Small intestine (tissue), 7 donors: Measurements from ENCODE around the gene C1QL1. TPM values are rescaled to one million over a fixed set of nuclear protein-coding genes. Genes with fewer than 3 reads are reported as not detected.

Experiments used
- DNase-seq, 2 donors: peaks; one replicate each; pipeline versions ENCODE4 v3.0.0 to v3.0.0-alpha.2; 2013
- FAIRE-seq: peaks from 2 replicates; lab custom pipeline; 2012; peaks lifted over from hg19 to GRCh38; lab: Jason Lieb, UNC
- H3K27ac ChIP-seq, 3 donors: one replicate each; pipeline ENCODE4 v1.5.1; 2013; ENCODE audit warnings: low read length in 2 of 3, mild to moderate bottlenecking in 2 of 3, control low read depth in 1 of 3, inconsistent platforms in 1 of 3, low read depth in 1 of 3, moderate library complexity in 1 of 3
- H3K27me3 ChIP-seq, 3 donors: one replicate each; pipeline ENCODE4 v1.6.1; 2013; ENCODE audit warnings: low read length in 3 of 3, inconsistent platforms in 1 of 3; ENCODE audit not compliant: control insufficient read depth in 3 of 3, insufficient read depth in 3 of 3
- H3K36me3 ChIP-seq, 3 donors: one replicate each; pipeline ENCODE4 v1.6.1; 2013; ENCODE audit warnings: low read length in 3 of 3, inconsistent platforms in 1 of 3, low read depth in 1 of 3, mild to moderate bottlenecking in 1 of 3, moderate library complexity in 1 of 3; ENCODE audit not compliant: control insufficient read depth in 3 of 3, insufficient read depth in 2 of 3
- H3K4me1 ChIP-seq, 3 donors: one replicate each; pipeline ENCODE4 v1.6.1; 2013; ENCODE audit warnings: low read length in 2 of 3, inconsistent platforms in 1 of 3, low read depth in 1 of 3, mild to moderate bottlenecking in 1 of 3, moderate library complexity in 1 of 3; ENCODE audit not compliant: control insufficient read depth in 3 of 3, insufficient read depth in 2 of 3
- H3K4me3 ChIP-seq, 3 donors: one replicate each; pipeline ENCODE4 v1.5.1; 2013; ENCODE audit warnings: low read length in 3 of 3, control low read depth in 1 of 3, inconsistent platforms in 1 of 3, low read depth in 1 of 3, mild to moderate bottlenecking in 1 of 3, moderate library complexity in 1 of 3
- H3K9me3 ChIP-seq, 2 donors: one replicate each; pipeline ENCODE4 v1.6.1; 2013; ENCODE audit warnings: low read depth in 1 of 2, low read length in 1 of 2; ENCODE audit not compliant: control insufficient read depth in 2 of 2, insufficient read depth in 1 of 2
- WGBS, 3 donors: extraction: QIAGEN DNeasy Blood & Tissue Kit; methylation state at CpG; one replicate each; pipeline ENCODE4 v1.1.7; 2013; 5-methylcytosine and 5-hydroxymethylcytosine counted together
- polyA plus RNA-seq, 4 donors: library from polyadenylated mRNA; stranded (reverse) in 3 of 4; unstranded in 1 of 4; fragments of 200-250 nt in 3 of 4; fragments of 120-200 nt in 1 of 4; gene quantifications; one replicate each; pipeline versions ENCODE4 v1.2.1 to v1.2.3, GENCODE V29; 2013
- donor health status: healthy with polysubstance abuse.
- donor health status: control.
- donor health status: control.
- donor health status: Bipolar disorder and iron deficiency.
- donor health status: healthy.

C1QL1 gene
- polyA plus RNA-seq, 4 donors = 1.3 to 5.4 (median 2.6) TPM; not detected in 1

DNA sequence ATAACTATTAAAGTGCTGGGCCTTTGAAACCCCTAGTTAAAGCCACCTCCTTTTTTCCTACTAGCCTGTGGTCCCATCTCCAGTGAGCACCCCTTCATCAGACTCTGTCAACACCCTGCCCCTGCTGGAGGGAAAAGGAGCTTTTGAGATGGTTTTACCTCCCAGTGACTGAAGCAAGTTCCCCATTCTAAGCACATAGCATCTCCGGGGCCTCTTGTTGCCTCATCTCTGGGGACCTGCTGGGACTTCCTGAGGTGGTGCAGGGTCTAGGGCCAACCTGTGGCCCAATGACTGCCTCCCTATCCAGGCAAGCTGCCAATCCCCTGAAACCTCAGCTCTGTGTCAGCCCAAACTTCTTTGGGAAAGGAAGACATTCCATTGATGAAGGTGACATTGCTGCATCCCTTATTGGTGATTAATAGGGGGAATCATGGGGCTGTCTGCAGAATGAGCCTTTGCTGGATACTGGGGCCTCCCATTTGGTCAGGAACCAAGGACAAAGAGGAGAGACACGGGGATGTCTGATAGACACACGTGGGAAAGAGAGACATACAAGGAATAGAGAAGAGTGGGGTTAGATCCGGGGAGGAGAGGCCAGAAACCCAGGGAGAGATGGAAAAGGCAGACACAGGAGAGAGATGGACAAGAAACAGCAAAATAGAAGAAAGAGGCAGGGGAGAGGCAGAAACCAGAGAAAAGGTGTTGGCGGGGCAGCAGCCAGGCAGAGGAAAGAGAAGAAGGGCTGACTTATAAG lies 2.4 kb downstream of the C1QL1 start:
- Histone ChIP-seq H3K4me1 (peaks cover 2 to 21% (median 3%) of the 10 kb centered on the region in 3 donors), H3K4me3 (no peak overlapping the region), H3K9me3 (peaks cover 0 to 2% of the 10 kb centered on the region in 2 donors), H3K36me3 (no peaks in the 10 kb centered on the region), H3K27ac (no peak overlapping the region), H3K27me3 (peaks cover 6 to 68% (median 33%) of the 10 kb centered on the region in 3 donors)
- 48 to 59% (median 48%) methylated on average over 5 of the region's 5 CpGs for WGBS, 3 donors
- FAIRE-seq = no peak
- no peak for DNase-seq

DNA sequence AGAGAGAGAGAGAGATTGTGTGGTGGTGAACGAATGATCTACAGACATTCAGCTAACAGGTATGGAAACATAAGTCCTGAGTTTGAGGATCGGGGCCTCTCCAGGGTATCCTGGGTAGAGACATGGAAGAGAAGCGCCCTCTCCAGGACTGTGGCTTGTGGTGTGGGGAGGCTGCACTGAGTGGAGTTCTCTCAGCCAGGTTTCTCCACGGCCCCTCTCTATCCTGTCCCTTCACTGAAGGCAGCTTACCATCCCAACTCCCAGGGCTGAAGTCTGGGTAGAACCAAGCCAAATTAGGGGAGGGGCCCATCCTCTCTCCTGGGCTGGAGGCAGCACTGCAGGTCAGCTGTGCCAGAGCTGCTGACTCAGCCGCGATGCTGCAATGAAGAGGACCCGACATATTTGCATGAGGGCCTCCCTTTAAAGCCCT lies 6.2 kb downstream of the C1QL1 start:
- FAIRE-seq = no peak
- Histone ChIP-seq H3K4me1 (peaks cover 0 to 4% (median 1%) of the 10 kb centered on the region in 3 donors), H3K27ac (no peak overlapping the region), H3K36me3 (no peaks in the 10 kb centered on the region), H3K27me3 (peaks cover 0 to 60% (median 18%) of the 10 kb centered on the region in 3 donors), H3K9me3 (peaks cover 0 to 2% of the 10 kb centered on the region in 2 donors), H3K4me3 (no peak overlapping the region)
- 61 to 73% (median 70%) methylated on average over 7 of the region's 7 CpGs for WGBS, 3 donors
- DNase-seq = no peak

- DNase-seq = peak in 1 of 2 donors; percentile 40
- Histone ChIP-seq H3K36me3 (no peaks in the 10 kb centered on the region), H3K27ac (no peak overlapping the region), H3K4me1 (peaks cover 0 to 4% (median 4%) of the 10 kb centered on the region in 3 donors), H3K27me3 (peaks cover 0 to 47% (median 9%) of the 10 kb centered on the region in 3 donors), H3K9me3 (no peaks in the 10 kb centered on the region), H3K4me3 (no peak overlapping the region)
- WGBS, 3 donors = 53 to 65% (median 56%) methylated on average over 2 of the region's 2 CpGs
- FAIRE-seq = no peak
Measured at GRCh38 chr17:44960691-44961090, 7.4 kb downstream of the C1QL1 start.

- Histone ChIP-seq H3K9me3 (no peaks in the 10 kb centered on the region), H3K4me1 (peaks cover 0 to 4% (median 4%) of the 10 kb centered on the region in 3 donors), H3K27me3 (peaks cover 0 to 41% (median 4%) of the 10 kb centered on the region in 3 donors), H3K4me3 (no peak overlapping the region), H3K27ac (no peak overlapping the region), H3K36me3 (no peaks in the 10 kb centered on the region)
- DNase-seq (no peak), FAIRE-seq (no peak)
- WGBS, 3 donors = 13 to 23% (median 19%) methylated on average over 40 to 56 of the region's 56 CpGs
Measured at GRCh38 chr17:44959821-44960531, 8.1 kb downstream of the C1QL1 start.

DNA sequence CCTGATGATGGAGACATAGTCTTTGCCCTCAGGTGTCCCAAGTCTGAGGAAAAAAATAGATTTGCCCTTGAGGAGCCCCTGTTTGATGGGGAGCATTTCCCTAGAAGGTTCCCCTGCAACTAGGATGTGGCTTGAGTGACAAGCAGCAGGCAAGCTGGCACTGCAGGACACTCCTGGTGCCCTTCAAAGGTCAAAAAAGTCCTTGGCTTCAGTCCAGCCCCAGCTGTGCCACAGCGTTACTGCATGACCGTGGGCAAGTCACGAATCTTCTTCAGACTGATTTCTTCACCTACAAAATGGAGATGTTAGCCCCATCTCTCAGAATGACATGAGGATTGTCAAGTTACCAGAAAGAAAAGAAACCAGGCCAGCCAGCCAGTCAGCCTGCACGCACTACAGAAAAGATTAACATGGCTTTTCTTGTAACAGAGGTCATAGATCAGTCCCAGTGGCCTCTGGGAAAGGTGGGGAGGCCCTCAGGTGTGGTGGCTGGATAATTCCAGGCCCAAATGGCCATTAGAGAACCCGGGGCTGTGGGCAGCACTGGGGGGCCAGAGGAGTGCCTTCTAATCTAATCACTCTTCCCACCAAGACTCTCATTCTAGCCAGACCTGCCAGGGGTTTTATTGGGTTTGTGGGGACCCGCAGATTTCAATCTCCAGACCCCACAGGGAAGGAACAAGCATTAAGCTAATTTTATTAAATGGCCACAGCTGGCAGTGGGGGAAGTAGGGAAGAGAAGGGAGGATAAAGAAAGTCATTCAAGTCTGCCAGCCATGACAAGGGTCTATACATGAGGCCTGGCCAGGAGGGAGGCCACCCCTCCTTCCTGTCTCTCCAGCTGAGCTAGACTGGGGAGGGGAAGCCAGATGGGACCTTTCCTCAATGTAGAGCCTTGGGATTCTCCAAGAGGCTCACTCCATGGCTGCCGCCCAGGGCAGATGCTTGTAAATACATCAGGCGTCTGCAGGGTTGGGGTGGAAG lies 10.8 kb downstream of the C1QL1 start:
- FAIRE-seq = no peak
- Histone ChIP-seq H3K27me3 (peaks cover 0 to 30% (median 2%) of the 10 kb centered on the region in 3 donors), H3K27ac (no peak overlapping the region), H3K9me3 (no peaks in the 10 kb centered on the region), H3K4me3 (no peak overlapping the region), H3K4me1 (peaks cover 0 to 4% (median 4%) of the 10 kb centered on the region in 3 donors), H3K36me3 (no peaks in the 10 kb centered on the region)
- peak in 1 of 2 donors; percentile 15 for DNase-seq
- 43 to 67% (median 52%) methylated on average over 8 of the region's 8 CpGs for WGBS, 3 donors

DNA sequence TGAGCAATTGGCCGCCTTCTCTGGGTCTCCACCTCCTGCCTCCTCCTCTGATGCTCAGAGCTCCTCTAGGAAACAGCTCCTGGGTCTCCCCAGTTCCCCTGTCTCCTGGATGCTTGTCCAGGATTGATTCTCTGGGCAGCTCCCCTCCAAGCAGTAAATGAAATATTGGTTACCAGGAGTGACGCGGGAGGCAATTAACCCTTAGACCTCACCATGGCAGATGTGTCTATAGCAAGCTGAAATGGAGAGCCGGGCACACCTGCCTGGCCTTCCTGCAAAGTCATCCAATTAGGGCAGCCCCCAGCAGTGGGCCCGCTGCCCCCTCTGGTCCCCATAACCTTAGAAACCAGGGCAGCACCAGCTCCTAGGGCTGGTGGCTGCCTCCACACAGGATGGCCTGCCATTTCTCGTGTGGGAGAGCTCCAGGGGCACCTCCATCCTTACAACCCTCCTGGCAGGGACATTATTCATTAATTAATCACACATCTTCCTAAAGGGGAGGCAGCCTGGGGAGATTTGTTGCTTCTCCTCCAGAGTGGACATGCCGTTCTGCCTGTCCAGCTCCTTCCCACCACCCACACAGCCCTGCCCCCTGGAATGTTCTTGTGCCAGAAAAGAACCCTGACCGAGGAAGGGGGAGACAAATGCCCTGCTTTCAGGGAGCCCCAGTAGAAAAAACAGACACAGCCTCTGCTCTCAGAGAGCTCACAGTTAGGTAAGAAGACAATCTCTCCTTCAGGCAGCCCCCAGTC lies 12.3 kb downstream of the C1QL1 start:
- 73 to 75% (median 75%) methylated on average over 8 of the region's 8 CpGs for WGBS, 3 donors
- no peak overlapping the region for H3K27ac ChIP-seq

GRCh38 chr17:44952946-44953475 lies 15.1 kb downstream of the C1QL1 start:
- DNase-seq (no peak), FAIRE-seq (no peak)
- H3K36me3 ChIP-seq = no peaks in the 10 kb centered on the region
- H3K27me3 ChIP-seq = peaks cover 0 to 4% (median 2%) of the 10 kb centered on the region in 3 donors
- H3K4me3 ChIP-seq = no peak overlapping the region
- H3K9me3 ChIP-seq = no peaks in the 10 kb centered on the region
- WGBS, 3 donors = 78 to 82% (median 79%) methylated on average over 6 of the region's 6 CpGs
- H3K27ac ChIP-seq = no peak overlapping the region
- peaks cover 0 to 7% (median 4%) of the 10 kb centered on the region in 3 donors for H3K4me1 ChIP-seq

More for the DNA sequence above, 12.3 kb downstream of the C1QL1 start:
- Histone ChIP-seq H3K4me3 (no peak overlapping the region), H3K36me3 (no peaks in the 10 kb centered on the region), H3K9me3 (no peaks in the 10 kb centered on the region), H3K4me1 (peaks cover 0 to 4% (median 4%) of the 10 kb centered on the region in 3 donors), H3K27me3 (peaks cover 0 to 26% (median 2%) of the 10 kb centered on the region in 3 donors)
- DNase-seq (no peak), FAIRE-seq (no peak)
